Measurements from ENCODE around the gene YPEL1.

GRCh38 chr22:21708960-21709359 lies 26.6 kb downstream of the YPEL1 start:
- TF ChIP-seq CTCF (IDR thresholded peaks at IDR 0.05) (no peak), POLR2A (IDR thresholded peaks at IDR 0.05) (no peak)

Data from uterus (tissue), 2 donors.